Mesenchymal stem cell (in vitro differentiated cells and primary cell): Measurements from ENCODE around the gene KIF26B.

Experiments
- DNase-seq: peaks from one replicate; pipeline ENCODE4 v3.0.0-alpha.2; 2013
- H2AFZ ChIP-seq: one replicate; pipeline ENCODE4 v1.6.1; 2013; ENCODE audit warnings: low read depth, mild to moderate bottlenecking, control low read depth, inconsistent platforms, low read length, moderate library complexity
- H2AK5ac ChIP-seq: 2 replicates; pipeline ENCODE4 v1.6.1; 2013; ENCODE audit warnings: low read length, moderate library complexity, mild to moderate bottlenecking, inconsistent platforms; ENCODE audit not compliant: severe bottlenecking
- H2BK120ac ChIP-seq: one replicate; pipeline ENCODE4 v1.6.1; 2013; ENCODE audit warnings: low read depth, mild to moderate bottlenecking, inconsistent platforms, low read length, moderate library complexity
- H2BK12ac ChIP-seq, 2 experiments: one replicate each; pipeline ENCODE4 v1.6.1; 2013; ENCODE audit warnings: inconsistent platforms in 2 of 2, low read length in 2 of 2, mild to moderate bottlenecking in 2 of 2, moderate library complexity in 2 of 2, control low read depth in 1 of 2
- H2BK15ac ChIP-seq: one replicate; pipeline ENCODE4 v1.6.1; 2013; ENCODE audit warnings: mild to moderate bottlenecking, low read depth, inconsistent platforms; ENCODE audit not compliant: poor library complexity, severe bottlenecking
- H2BK5ac ChIP-seq: 2 replicates; pipeline ENCODE4 v1.6.1; 2013; ENCODE audit warnings: low read depth, mild to moderate bottlenecking, low read length, control low read depth, inconsistent platforms; ENCODE audit not compliant: poor library complexity, severe bottlenecking
- H3K14ac ChIP-seq, 2 experiments: one replicate each; pipeline ENCODE4 v1.6.1; 2013; ENCODE audit warnings: inconsistent platforms in 2 of 2, low read length in 2 of 2, control low read depth in 1 of 2, mild to moderate bottlenecking in 1 of 2, moderate library complexity in 1 of 2
- H3K18ac ChIP-seq, 2 experiments: one replicate each; pipeline ENCODE4 v1.6.1; 2013; ENCODE audit warnings: inconsistent platforms in 2 of 2, low read length in 2 of 2, control low read depth in 1 of 2, low read depth in 1 of 2, mild to moderate bottlenecking in 1 of 2
- H3K23ac ChIP-seq, 2 experiments: one replicate each; pipeline ENCODE4 v1.6.1; 2013; ENCODE audit warnings: inconsistent platforms in 2 of 2, low read length in 2 of 2, mild to moderate bottlenecking in 2 of 2, moderate library complexity in 2 of 2, control low read depth in 1 of 2
- H3K27ac ChIP-seq: 2 replicates; pipeline ENCODE4 v1.5.1; 2013; ENCODE audit warnings: mild to moderate bottlenecking, moderate library complexity, low read length, control low read depth, inconsistent platforms; ENCODE audit not compliant: poor library complexity, severe bottlenecking
- H3K27me3 ChIP-seq, 2 experiments: 2 replicates each; pipeline versions ENCODE4 v1.6.1 to v1.7.0; 2013; ENCODE audit warnings: low read length in 2 of 2, mild to moderate bottlenecking in 2 of 2, moderate library complexity in 2 of 2, control low read depth in 1 of 2, inconsistent platforms in 1 of 2; ENCODE audit not compliant: control insufficient read depth in 1 of 2, insufficient read depth in 1 of 2
- H3K36me3 ChIP-seq, 2 experiments: 2 replicates each; pipeline versions ENCODE4 v1.6.1 to v1.7.0; 2013; ENCODE audit warnings: low read length in 2 of 2, control low read depth in 1 of 2, inconsistent platforms in 1 of 2, low read depth in 1 of 2, mild to moderate bottlenecking in 1 of 2; ENCODE audit not compliant: insufficient read depth in 2 of 2, control insufficient read depth in 1 of 2
- H3K4ac ChIP-seq, 2 experiments: one replicate each; pipeline ENCODE4 v1.6.1; 2013; ENCODE audit warnings: inconsistent platforms in 2 of 2, low read length in 2 of 2, mild to moderate bottlenecking in 2 of 2, moderate library complexity in 2 of 2, control low read depth in 1 of 2, low read depth in 1 of 2
- H3K4me1 ChIP-seq: 2 replicates; pipeline ENCODE4 v1.6.1; 2013; ENCODE audit warnings: low read depth, low read length, control low read depth; ENCODE audit not compliant: control insufficient read depth, insufficient read depth
- H3K4me2 ChIP-seq: 2 replicates; pipeline ENCODE4 v1.6.1; 2013; ENCODE audit warnings: low read length, mild to moderate bottlenecking, inconsistent platforms; ENCODE audit not compliant: poor library complexity, severe bottlenecking
- H3K4me3 ChIP-seq, 2 experiments: 2 replicates each; pipeline versions ENCODE4 v1.5.1 to v1.7.0; 2013; ENCODE audit warnings: low read length in 2 of 2, mild to moderate bottlenecking in 2 of 2, control low read depth in 1 of 2, low read depth in 1 of 2; ENCODE audit not compliant: insufficient read depth in 1 of 2
- H3K79me1 ChIP-seq: replicated peaks from 2 replicates; pipeline ENCODE4 v1.6.1; 2013; ENCODE audit warnings: mild to moderate bottlenecking, control low read depth, low read length, inconsistent platforms; ENCODE audit not compliant: poor library complexity, severe bottlenecking
- H3K9ac ChIP-seq: 2 replicates; pipeline ENCODE4 v1.7.0; 2013; ENCODE audit warnings: mild to moderate bottlenecking, low read length, moderate library complexity
- H3K9me3 ChIP-seq: 2 replicates; pipeline ENCODE4 v1.7.0; 2013; ENCODE audit warnings: mild to moderate bottlenecking, low read length; ENCODE audit not compliant: control insufficient read depth
- H4K8ac ChIP-seq: one replicate; pipeline ENCODE4 v1.6.1; 2013; ENCODE audit warnings: inconsistent platforms, mild to moderate bottlenecking, low read length, moderate library complexity
- H4K91ac ChIP-seq: one replicate; pipeline ENCODE4 v1.6.1; 2013; ENCODE audit warnings: mild to moderate bottlenecking, low read length, inconsistent platforms
- WGBS: methylation state at CpG from one replicate; pipeline ENCODE4 v1.1.7; 2013; ENCODE audit warnings: mixed read lengths; 5-methylcytosine and 5-hydroxymethylcytosine counted together

Gene KIF26B

DNA sequence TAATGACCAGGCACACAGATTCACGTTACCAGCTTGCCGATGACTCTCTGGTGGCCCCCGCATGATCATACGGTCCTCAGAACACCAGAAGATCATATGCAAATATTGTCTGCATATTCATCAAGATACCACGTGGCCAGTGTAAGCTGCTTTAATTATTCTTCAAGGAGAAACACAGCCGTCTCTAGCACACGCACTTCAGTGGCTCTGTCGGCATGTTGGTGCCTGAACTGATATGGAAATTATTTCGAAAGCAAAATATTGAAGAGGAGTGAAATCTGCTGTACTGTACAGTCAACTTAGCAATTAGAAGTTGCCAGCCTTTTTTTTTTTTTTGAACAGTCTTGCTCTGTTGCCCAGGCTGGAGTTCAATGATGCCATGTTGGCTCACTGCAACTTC, 5.9 kb upstream of the KIF26B start:
- no peak for DNase-seq
- Histone ChIP-seq H3K9me3 (no peaks in the 10 kb centered on the region), H4K8ac (no peak overlapping the region), H3K4me3 (no peak overlapping the region), H3K4me2 (no peak overlapping the region), H2BK15ac (no peak overlapping the region), H2BK5ac (no peak overlapping the region), H3K18ac (no peak overlapping the region), H2BK120ac (no peak overlapping the region), H2AFZ (no peak overlapping the region), H3K4me1 (peaks cover 8% of the 10 kb centered on the region), H4K91ac (no peak overlapping the region), H3K14ac (no peak overlapping the region), H3K27ac (no peak overlapping the region), H2BK12ac (no peak overlapping the region), H3K23ac (no peak overlapping the region), H3K36me3 (no peaks in the 10 kb centered on the region), H3K9ac (no peak overlapping the region), H3K4ac (no peak overlapping the region), H3K79me1 (no peaks in the 10 kb centered on the region), H3K27me3 (peaks cover 15 to 38% of the 10 kb centered on the region in 2 experiments), H2AK5ac (no peak overlapping the region)
- WGBS: 80% methylated on average over 9 of the region's 9 CpGs

DNA sequence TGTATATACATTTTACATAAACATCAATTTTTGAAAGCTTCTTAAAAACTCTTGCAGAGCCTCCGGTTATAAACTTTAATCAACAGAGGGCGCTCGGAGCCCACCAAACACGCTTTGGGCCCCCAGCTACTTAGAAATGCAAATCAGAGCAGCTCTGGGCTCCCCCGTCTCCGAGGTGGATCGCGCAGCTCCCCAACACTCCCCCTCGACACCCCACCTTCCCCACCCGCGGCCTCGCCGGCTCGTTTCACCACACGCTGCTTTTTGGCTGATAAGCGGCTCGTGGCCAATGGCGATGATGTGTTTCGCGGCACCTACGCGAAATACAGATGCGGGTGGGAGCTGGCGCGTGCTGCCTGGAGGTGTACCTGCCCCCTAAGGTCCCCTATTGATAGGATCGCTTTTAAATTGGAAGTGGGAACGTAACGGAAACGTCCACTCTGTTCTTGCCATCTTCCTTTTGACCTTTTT, 1.7 kb upstream of the KIF26B start:
- Histone ChIP-seq H3K36me3 (no peaks in the 10 kb centered on the region), H2AK5ac (no peak overlapping the region), H3K9ac (peak overlapping the region; percentile 59), H2AFZ (peak overlapping the region; percentile 73), H4K91ac (peak overlapping the region; percentile 30), H3K4ac (no peak overlapping the region), H2BK5ac (no peak overlapping the region), H3K14ac (peak overlapping the region in 1 of 2 experiments; percentile 79), H4K8ac (no peak overlapping the region), H2BK12ac (peak overlapping the region in 1 of 2 experiments; percentile 96), H3K27me3 (peaks cover 18 to 49% of the 10 kb centered on the region in 2 experiments), H3K79me1 (peaks cover 1% of the 10 kb centered on the region), H3K9me3 (no peaks in the 10 kb centered on the region), H3K4me1 (peaks cover 27% of the 10 kb centered on the region), H3K23ac (peak overlapping the region in 1 of 2 experiments; percentile 61), H3K4me2 (peak overlapping the region; percentile 100), H3K27ac (no peak overlapping the region), H3K18ac (peak overlapping the region in 1 of 2 experiments; percentile 88), H2BK120ac (no peak overlapping the region), H2BK15ac (no peak overlapping the region), H3K4me3 (peak overlapping the region; percentile 68 to 81)
- DNase-seq: peak; percentile 77
- WGBS: 2% methylated on average over 26 of the region's 29 CpGs

DNA sequence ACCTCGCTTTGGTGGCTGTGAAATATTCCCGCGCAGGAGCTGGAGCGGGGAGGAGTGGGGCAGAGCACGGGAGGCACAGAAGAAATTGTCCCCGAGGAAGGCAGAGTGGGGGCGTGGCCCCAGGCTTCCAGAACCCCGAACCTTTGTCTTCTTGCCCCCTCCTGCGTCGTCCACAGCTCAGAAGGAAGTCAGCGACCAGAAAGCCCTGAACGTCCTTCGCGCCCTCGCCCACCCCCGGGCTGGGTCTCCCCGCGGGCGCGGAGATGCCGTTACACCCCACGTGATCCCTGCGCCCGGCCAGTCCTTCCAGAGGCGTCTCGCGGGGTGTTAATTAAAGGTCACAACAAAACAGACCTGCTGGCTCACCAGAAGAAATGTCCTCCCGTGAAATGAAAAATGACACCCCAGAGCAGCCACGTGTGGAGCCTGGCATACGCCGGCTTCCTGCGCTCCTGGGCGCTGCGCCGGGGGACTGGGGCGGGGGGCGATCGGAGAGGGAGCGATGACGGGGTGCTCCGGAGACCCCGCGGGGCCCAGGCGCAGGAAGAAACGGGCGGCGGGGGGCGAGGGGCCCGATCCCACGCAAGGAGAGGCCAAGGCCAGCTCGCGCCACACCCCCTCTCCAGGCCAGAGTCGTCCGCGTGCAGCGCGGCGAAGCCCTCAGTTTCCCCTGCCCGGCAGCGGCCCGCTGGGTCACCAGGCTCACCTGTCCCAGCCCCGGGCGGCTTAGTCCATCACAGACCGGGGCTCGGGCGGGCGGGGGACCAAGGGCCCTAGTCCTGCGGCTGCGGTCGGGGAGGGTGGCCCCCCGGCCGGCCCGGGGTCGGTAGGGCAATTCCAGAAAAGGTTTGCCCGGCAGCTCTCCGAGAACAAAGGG, 995 bp upstream of the KIF26B start:
- H3K9ac ChIP-seq: peak overlapping the region; percentile 59
- H3K79me1 ChIP-seq: peaks cover 1% of the 10 kb centered on the region
- DNase-seq: peak; percentile 44
- H3K27me3 ChIP-seq: peaks cover 20 to 50% of the 10 kb centered on the region in 2 experiments
- peak overlapping the region; percentile 70 to 77 for H3K18ac ChIP-seq
- no peak overlapping the region for H2BK5ac ChIP-seq
- peak overlapping the region; percentile 64 to 96 for H2BK12ac ChIP-seq
- 1% methylated on average over 76 of the region's 76 CpGs for WGBS
- H3K4me1 ChIP-seq: peaks cover 27% of the 10 kb centered on the region
- H2AFZ ChIP-seq: no peak overlapping the region
- H2AK5ac ChIP-seq: no peak overlapping the region
- H3K14ac ChIP-seq: peak overlapping the region in 1 of 2 experiments; percentile 79
- H2BK120ac ChIP-seq: peak overlapping the region; percentile 87
- no peaks in the 10 kb centered on the region for H3K9me3 ChIP-seq
- no peak overlapping the region for H3K23ac ChIP-seq
- peak overlapping the region; percentile 7 for H4K91ac ChIP-seq
- peak overlapping the region; percentile 61 for H2BK15ac ChIP-seq
- H4K8ac ChIP-seq: peak overlapping the region; percentile 75
- peak overlapping the region; percentile 68 to 81 for H3K4me3 ChIP-seq
- H3K27ac ChIP-seq: no peak overlapping the region
- peak overlapping the region; percentile 37 to 53 for H3K4ac ChIP-seq
- H3K4me2 ChIP-seq: peak overlapping the region; percentile 100
- H3K36me3 ChIP-seq: no peaks in the 10 kb centered on the region
